ENCODE results near the gene AKAP13. TPM values are rescaled to one million over a fixed set of nuclear protein-coding genes. Genes with fewer than 3 reads are reported as not detected.

The AKAP13 gene
- polyA plus RNA-seq, 1 donor from 2014 or later: 10.0 TPM

GRCh38 chr15:85646538-85647091 is 266.2 kb downstream of the AKAP13 start:
- no peaks in the 10 kb centered on the region for H3K79me2 ChIP-seq (replicated peaks; ENCODE audit: insufficient read depth, low read length)
- H3K36me3 ChIP-seq (ENCODE audit: insufficient read depth, low read length): no peaks in the 10 kb centered on the region
- no peak for TF ChIP-seq SMC3 (conservative IDR thresholded peaks at IDR 0.05; ENCODE audit: poor library complexity)
- TF ChIP-seq TAF1 (IDR thresholded peaks at IDR 0.05; ENCODE audit: low read depth): no peak
- no peak for TF ChIP-seq REST (IDR thresholded peaks at IDR 0.05; ENCODE audit: borderline replicate concordance)
- TF ChIP-seq MXI1 (conservative IDR thresholded peaks at IDR 0.05; ENCODE audit: poor library complexity, severe bottlenecking): no peak
- TF ChIP-seq, protein P1, sequence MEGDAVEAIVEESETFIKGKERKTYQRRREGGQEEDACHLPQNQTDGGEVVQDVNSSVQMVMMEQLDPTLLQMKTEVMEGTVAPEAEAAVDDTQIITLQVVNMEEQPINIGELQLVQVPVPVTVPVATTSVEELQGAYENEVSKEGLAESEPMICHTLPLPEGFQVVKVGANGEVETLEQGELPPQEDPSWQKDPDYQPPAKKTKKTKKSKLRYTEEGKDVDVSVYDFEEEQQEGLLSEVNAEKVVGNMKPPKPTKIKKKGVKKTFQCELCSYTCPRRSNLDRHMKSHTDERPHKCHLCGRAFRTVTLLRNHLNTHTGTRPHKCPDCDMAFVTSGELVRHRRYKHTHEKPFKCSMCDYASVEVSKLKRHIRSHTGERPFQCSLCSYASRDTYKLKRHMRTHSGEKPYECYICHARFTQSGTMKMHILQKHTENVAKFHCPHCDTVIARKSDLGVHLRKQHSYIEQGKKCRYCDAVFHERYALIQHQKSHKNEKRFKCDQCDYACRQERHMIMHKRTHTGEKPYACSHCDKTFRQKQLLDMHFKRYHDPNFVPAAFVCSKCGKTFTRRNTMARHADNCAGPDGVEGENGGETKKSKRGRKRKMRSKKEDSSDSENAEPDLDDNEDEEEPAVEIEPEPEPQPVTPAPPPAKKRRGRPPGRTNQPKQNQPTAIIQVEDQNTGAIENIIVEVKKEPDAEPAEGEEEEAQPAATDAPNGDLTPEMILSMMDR (IDR thresholded peaks at IDR 0.05; ENCODE audit: poor library complexity, severe bottlenecking): no peak
- TF ChIP-seq RAD21 (conservative IDR thresholded peaks at IDR 0.05): no peak
- no peak for TF ChIP-seq EP300 (conservative IDR thresholded peaks at IDR 0.05; ENCODE audit: poor library complexity, severe bottlenecking)
- TF ChIP-seq EZH2 (IDR thresholded peaks at IDR 0.05; ENCODE audit: borderline replicate concordance, insufficient read depth, low read length, poor library complexity, severe bottlenecking): no peak
- TF ChIP-seq POLR2AphosphoS5 (IDR thresholded peaks at IDR 0.05): no peak
- H3F3A ChIP-seq (ENCODE audit: insufficient read depth, low read length, poor library complexity, severe bottlenecking): no peaks in the 10 kb centered on the region
- H3K9ac ChIP-seq (ENCODE audit: low read length): no peak overlapping the region
- no peak overlapping the region for H3K4me2 ChIP-seq (ENCODE audit: low read length)
- no peak overlapping the region for H2AFZ ChIP-seq (ENCODE audit: low read depth, low read length)
- H3K9me2 ChIP-seq (ENCODE audit: insufficient read depth, low read length): no peaks in the 10 kb centered on the region
- no peaks in the 10 kb centered on the region for H3K9me3 ChIP-seq (ENCODE audit: low read length)
- H3K27ac ChIP-seq (ENCODE audit: low read length): no peak overlapping the region
- no peaks in the 10 kb centered on the region for H4K20me1 ChIP-seq (ENCODE audit: insufficient read depth)
- no peak overlapping the region for H3K4me3 ChIP-seq (ENCODE audit: low read length)
- H3K27me3 ChIP-seq (ENCODE audit: insufficient read depth, low read depth, low read length): no peaks in the 10 kb centered on the region

DNA sequence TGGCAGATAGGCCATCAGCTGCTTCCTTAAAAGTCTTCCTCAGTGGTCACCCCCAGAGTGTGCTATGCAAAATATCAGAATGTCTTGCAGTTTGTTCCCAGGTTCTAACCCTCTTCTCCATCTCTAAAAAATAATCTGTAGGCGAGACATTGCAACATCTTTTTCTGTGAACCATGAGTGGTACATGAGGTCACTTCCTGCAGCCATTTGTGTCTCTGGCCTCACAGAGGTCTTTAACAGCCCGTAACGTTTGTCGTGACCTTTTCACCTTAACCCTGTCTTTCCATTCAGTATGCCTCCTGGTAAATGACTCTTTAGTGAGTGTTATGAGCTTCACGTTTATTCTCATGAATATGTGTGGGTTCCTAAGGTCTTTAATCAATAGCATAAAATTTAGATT is 269.0 kb downstream of the AKAP13 start:
- Histone ChIP-seq H3K79me2 (replicated peaks; ENCODE audit: insufficient read depth, low read length) (no peaks in the 10 kb centered on the region), H2AFZ (ENCODE audit: low read depth, low read length) (no peak overlapping the region), H3K9me3 (ENCODE audit: low read length) (no peaks in the 10 kb centered on the region), H3K9me2 (ENCODE audit: insufficient read depth, low read length) (no peaks in the 10 kb centered on the region), H3K27ac (ENCODE audit: low read length) (no peak overlapping the region), H3K9ac (ENCODE audit: low read length) (no peak overlapping the region), H3K4me3 (ENCODE audit: low read length) (no peak overlapping the region), H3K4me2 (ENCODE audit: low read length) (no peak overlapping the region), H3K27me3 (ENCODE audit: insufficient read depth, low read depth, low read length) (no peaks in the 10 kb centered on the region), H3K36me3 (ENCODE audit: insufficient read depth, low read length) (no peaks in the 10 kb centered on the region), H3F3A (ENCODE audit: insufficient read depth, low read length, poor library complexity, severe bottlenecking) (no peaks in the 10 kb centered on the region), H4K20me1 (ENCODE audit: insufficient read depth) (no peaks in the 10 kb centered on the region)
- TF ChIP-seq POLR2AphosphoS5 (IDR thresholded peaks at IDR 0.05) (no peak), REST (IDR thresholded peaks at IDR 0.05; ENCODE audit: borderline replicate concordance) (no peak), MXI1 (conservative IDR thresholded peaks at IDR 0.05; ENCODE audit: poor library complexity, severe bottlenecking) (no peak), SMC3 (conservative IDR thresholded peaks at IDR 0.05; ENCODE audit: poor library complexity) (no peak), EP300 (conservative IDR thresholded peaks at IDR 0.05; ENCODE audit: poor library complexity, severe bottlenecking) (no peak), TAF1 (IDR thresholded peaks at IDR 0.05; ENCODE audit: low read depth) (no peak), RAD21 (conservative IDR thresholded peaks at IDR 0.05) (no peak), EZH2 (IDR thresholded peaks at IDR 0.05; ENCODE audit: borderline replicate concordance, insufficient read depth, low read length, poor library complexity, severe bottlenecking) (no peak)
- TF ChIP-seq, protein P1 (IDR thresholded peaks at IDR 0.05; ENCODE audit: poor library complexity, severe bottlenecking): no peak

All from neural cell (in vitro differentiated cells).